ENCODE data around the gene CYSLTR2.

CYSLTR2 gene

DNA sequence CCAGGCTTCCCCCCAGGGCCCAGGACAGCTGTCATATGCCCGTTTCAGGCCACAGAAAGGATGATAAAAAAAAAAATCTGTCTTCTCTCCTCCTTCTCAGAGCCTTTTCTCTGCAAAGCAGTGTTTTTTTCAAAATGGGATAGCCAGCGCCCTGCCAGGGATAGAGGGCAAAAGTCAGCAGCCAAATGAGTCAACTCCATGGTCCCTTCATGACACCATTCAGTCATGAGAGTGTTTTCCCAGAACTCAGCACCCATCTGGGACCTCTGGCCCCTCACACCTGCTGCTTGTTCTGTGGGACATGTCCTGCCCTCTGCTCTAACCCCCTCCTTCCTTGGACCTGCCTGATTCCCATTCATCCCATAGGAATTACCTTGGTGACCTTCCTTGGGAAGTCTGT is 95.0 kb downstream of the CYSLTR2 start:
- no peak for DNase-seq

DNA sequence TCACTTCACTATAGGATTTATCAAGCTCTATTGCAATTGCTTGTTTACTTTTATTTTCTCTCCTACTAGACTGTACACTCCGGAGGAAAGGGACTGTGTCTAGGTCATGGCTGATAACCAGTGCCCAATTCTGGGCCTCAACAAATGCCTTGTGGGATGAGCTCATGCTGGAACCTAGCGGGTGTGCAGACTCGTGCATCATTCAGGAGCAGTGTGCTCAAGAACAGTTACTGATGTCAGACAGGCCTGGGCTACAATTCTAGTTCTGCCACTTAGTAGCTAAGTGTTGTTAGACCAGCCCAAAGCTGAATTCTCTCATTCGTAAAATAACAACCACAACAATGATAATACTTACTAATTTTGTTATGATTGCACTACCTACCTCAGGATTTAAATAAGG is 95.4 kb downstream of the CYSLTR2 start:
- DNase-seq = no peak

DNA sequence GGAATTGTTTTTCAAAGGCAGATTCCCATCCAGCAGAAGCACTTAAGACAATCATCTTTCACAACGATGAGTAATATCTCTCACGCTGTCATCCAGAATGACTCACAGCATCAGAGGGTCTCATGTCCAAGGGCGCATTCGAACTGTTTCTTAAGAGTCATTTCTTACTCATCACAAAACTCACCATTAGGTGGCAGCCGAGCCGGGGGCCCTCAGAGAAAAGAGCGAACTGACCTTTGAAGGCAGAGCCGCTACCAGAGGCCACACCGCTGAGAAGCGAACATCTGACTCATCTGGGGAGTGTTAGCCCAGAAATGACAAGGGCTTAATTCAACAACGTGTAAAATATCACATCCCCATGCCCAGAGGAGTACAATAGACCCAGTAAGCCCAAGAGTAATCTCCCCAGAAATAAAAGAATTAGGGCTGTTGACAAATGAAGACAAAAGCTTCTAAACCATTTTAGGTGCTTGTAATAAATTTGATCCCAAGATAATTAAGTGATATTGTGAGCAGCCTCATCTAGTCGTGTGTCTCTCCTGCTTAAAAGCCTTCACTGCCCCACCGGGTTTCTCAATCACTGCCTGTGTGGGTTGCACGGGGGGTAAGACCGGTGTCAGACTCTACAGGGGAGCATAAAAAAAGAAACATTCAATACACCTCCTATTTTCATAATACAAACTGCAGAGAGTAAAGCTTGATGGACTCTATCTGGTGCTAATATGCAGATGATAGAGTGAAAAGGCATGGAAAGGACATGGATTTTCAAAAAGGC is 96.2 kb downstream of the CYSLTR2 start:
- no peak for DNase-seq

- DNase-seq = no peak
These were observed 97.1 kb downstream of the CYSLTR2 start for GRCh38 chr13:48750588-48751383.

DNA sequence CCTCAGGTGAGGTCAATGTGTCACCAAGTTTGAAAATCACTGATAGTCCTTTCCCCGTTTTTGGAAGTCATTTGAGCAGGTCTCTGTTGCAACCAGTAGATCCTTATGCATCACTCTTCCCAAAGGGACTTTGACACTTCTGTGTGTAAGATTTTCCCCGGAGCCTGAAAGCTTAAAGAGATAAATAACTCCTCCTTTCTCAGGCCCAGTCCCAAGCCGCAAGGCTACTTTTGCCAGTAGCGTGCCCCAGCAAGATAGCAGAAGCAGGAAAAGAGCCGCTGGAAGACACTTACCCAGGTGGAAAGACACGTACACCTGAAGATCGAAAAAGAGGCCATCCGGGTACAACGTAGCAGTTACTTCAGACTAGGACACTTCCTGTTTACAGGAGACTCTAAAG is 106.9 kb downstream of the CYSLTR2 start:
- DNase-seq = no peak
